Liver (tissue), 3 donors: Measurements from ENCODE around the gene EPB41L4A.

ENCODE experiments used
- CTCF ChIP-seq: fragments of 150-350 bp; IDR thresholded peaks from 2 replicates; pipeline ENCODE4 v1.5.1; 2017; ENCODE audit warnings: improper control_type of control experiment, low read depth, low read length; ENCODE audit not compliant: missing input control
- FOXA1 ChIP-seq: IDR thresholded peaks from 2 replicates; pipeline ENCODE4 v1.6.1; 2016; ENCODE audit warnings: antibody characterized with exemption
- GABPA ChIP-seq, 2 donors: IDR thresholded peaks in 1 of 2; conservative IDR thresholded peaks in 1 of 2; 2 replicates each; pipeline ENCODE4 v1.6.1; 2016; ENCODE audit warnings: antibody characterized with exemption in 2 of 2, mild to moderate bottlenecking in 1 of 2, moderate library complexity in 1 of 2
- JUND ChIP-seq, 2 donors: IDR thresholded peaks; 2 replicates each; pipeline ENCODE4 v1.6.1; 2016; ENCODE audit warnings: antibody characterized with exemption in 2 of 2
- MAX ChIP-seq: IDR thresholded peaks from 2 replicates; pipeline ENCODE4 v1.6.1; 2016; ENCODE audit warnings: antibody characterized with exemption
- NR2F2 ChIP-seq: IDR thresholded peaks from 2 replicates; pipeline ENCODE4 v1.6.1; 2016; ENCODE audit warnings: antibody characterized with exemption
- RAD21 ChIP-seq, 2 donors: IDR thresholded peaks; 2 replicates each; pipeline ENCODE4 v1.6.1; 2016; ENCODE audit warnings: antibody characterized with exemption in 2 of 2, mild to moderate bottlenecking in 2 of 2
- REST ChIP-seq: IDR thresholded peaks from 2 replicates; pipeline ENCODE4 v1.6.1; 2016; ENCODE audit warnings: antibody characterized with exemption, mild to moderate bottlenecking
- RXRA ChIP-seq, 2 donors: IDR thresholded peaks; 2 replicates each; pipeline ENCODE4 v1.6.1; 2017 to 2018; ENCODE audit warnings: antibody characterized with exemption in 2 of 2, mild to moderate bottlenecking in 1 of 2
- SP1 ChIP-seq: IDR thresholded peaks from 2 replicates; pipeline ENCODE4 v1.6.1; 2018; ENCODE audit warnings: antibody characterized with exemption, mild to moderate bottlenecking
- TAF1 ChIP-seq: conservative IDR thresholded peaks from 2 replicates; pipeline ENCODE4 v1.6.1; 2016; ENCODE audit warnings: antibody characterized with exemption, mild to moderate bottlenecking
- YY1 ChIP-seq: IDR thresholded peaks from 2 replicates; pipeline ENCODE4 v1.6.1; 2016; ENCODE audit warnings: antibody characterized with exemption, mild to moderate bottlenecking
- ZBTB33 ChIP-seq: IDR thresholded peaks from 2 replicates; pipeline ENCODE4 v1.6.1; 2016; ENCODE audit warnings: antibody characterized with exemption
- donor health status: healthy.
- donor health status: healthy.

- TF ChIP-seq CTCF (no peak), ZBTB33 (no peak), MAX (no peak), SP1 (no peak), TAF1 (no peak), NR2F2 (no peak), YY1 (no peak), REST (no peak), RXRA (IDR thresholded peaks at IDR 0.05) (no peak), GABPA (IDR thresholded peaks at IDR 0.05 in 1 of 2, conservative IDR thresholded peaks at IDR 0.05 in 1 of 2) (no peak), RAD21 (IDR thresholded peaks at IDR 0.05) (no peak), FOXA1 (no peak), JUND (IDR thresholded peaks at IDR 0.05) (no peak)
These were observed 202.9 kb downstream of the EPB41L4A start for GRCh38 chr5:112216140-112216539.
